ENCODE measurements around the gene CD33.

- TF ChIP-seq, protein P1, sequence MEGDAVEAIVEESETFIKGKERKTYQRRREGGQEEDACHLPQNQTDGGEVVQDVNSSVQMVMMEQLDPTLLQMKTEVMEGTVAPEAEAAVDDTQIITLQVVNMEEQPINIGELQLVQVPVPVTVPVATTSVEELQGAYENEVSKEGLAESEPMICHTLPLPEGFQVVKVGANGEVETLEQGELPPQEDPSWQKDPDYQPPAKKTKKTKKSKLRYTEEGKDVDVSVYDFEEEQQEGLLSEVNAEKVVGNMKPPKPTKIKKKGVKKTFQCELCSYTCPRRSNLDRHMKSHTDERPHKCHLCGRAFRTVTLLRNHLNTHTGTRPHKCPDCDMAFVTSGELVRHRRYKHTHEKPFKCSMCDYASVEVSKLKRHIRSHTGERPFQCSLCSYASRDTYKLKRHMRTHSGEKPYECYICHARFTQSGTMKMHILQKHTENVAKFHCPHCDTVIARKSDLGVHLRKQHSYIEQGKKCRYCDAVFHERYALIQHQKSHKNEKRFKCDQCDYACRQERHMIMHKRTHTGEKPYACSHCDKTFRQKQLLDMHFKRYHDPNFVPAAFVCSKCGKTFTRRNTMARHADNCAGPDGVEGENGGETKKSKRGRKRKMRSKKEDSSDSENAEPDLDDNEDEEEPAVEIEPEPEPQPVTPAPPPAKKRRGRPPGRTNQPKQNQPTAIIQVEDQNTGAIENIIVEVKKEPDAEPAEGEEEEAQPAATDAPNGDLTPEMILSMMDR (conservative IDR thresholded peaks at IDR 0.05; ENCODE audit: low read depth, low read length) = no peak
- no peak for TF ChIP-seq EZH2 (IDR thresholded peaks at IDR 0.05; ENCODE audit: borderline replicate concordance, low read depth, low read length, poor library complexity, severe bottlenecking)
Measured at GRCh38 chr19:51185069-51185867, 39.6 kb upstream of the CD33 start.

Data from A673 (cell line).